Peyer's patch (tissue), 4 donors: Measurements from ENCODE around the gene IPMK. TPM values are rescaled to one million over a fixed set of nuclear protein-coding genes. Genes with fewer than 3 reads are reported as not detected.
A peak's percentile ranks its signal among the peaks of the same experiment; 100 is the strongest.

ENCODE experiments used
- DNase-seq, 3 donors: peaks; one replicate each; pipeline ENCODE4 v3.0.0-alpha.2; 2017 to 2019
- H3K27ac ChIP-seq, 4 donors: fragments of 200-600 bp; sonication (generic); one replicate each; pipeline ENCODE4 v1.5.1; 2016 to 2019
- H3K27me3 ChIP-seq, 2 donors: fragments of 200-600 bp; sonication (generic); one replicate each; pipeline ENCODE4 v1.5.1; 2019
- H3K36me3 ChIP-seq, 3 donors: fragments of 200-600 bp; sonication (generic); one replicate each; pipeline ENCODE4 v1.5.1; 2016 to 2019
- H3K4me1 ChIP-seq, 4 donors: fragments of 200-600 bp; sonication (generic); one replicate each; pipeline ENCODE4 v1.5.1; 2016 to 2019
- H3K4me3 ChIP-seq, 4 donors: fragments of 200-600 bp; sonication (generic); 1 replicate in 3 of 4; 2 replicates in 1 of 4; pipeline ENCODE4 v1.5.1; 2016 to 2019; ENCODE audit warnings: mild to moderate bottlenecking in 1 of 4
- H3K9me3 ChIP-seq, 4 donors: fragments of 200-600 bp; sonication (generic); one replicate each; pipeline ENCODE4 v1.5.1; 2016 to 2019; ENCODE audit warnings: mild to moderate bottlenecking in 1 of 4
- CTCF ChIP-seq, 6 experiments: fragments of 450-650 bp in 4 of 6; fragments of 200-600 bp in 2 of 6; sonication (generic) in 1 of 6; IDR thresholded peaks; one replicate each; pipeline ENCODE4 v1.5.1; 2017 to 2019; ENCODE audit warnings: antibody characterized with exemption in 6 of 6, mild to moderate bottlenecking in 3 of 6, moderate library complexity in 1 of 6
- POLR2A ChIP-seq, 2 donors: fragments of 450-650 bp; IDR thresholded peaks; one replicate each; pipeline ENCODE4 v1.5.1; 2017; ENCODE audit warnings: antibody characterized with exemption in 2 of 2, mild to moderate bottlenecking in 2 of 2, moderate library complexity in 2 of 2
- total RNA-seq, 4 donors: library from RNA; depleted of rRNA; stranded (reverse); fragments of >200 nt; gene quantifications; one replicate each; pipeline ENCODE4 v1.1.0, GENCODE V29; 2016

Gene IPMK
- total RNA-seq, 4 donors from 2014 or later: 10.7 to 40.3 (median 19.0) TPM

- no peak for DNase-seq
- peaks cover 0 to 24% (median 2%) of the 10 kb centered on the region in 4 donors for H3K4me1 ChIP-seq
- H3K4me3 ChIP-seq: no peak overlapping the region
- H3K9me3 ChIP-seq: no peaks in the 10 kb centered on the region
- H3K27me3 ChIP-seq: no peaks in the 10 kb centered on the region
- TF ChIP-seq CTCF (IDR thresholded peaks at IDR 0.05) (no peak), POLR2A (IDR thresholded peaks at IDR 0.05) (no peak)
- peaks cover 0 to 24% (median 0%) of the 10 kb centered on the region in 3 donors for H3K36me3 ChIP-seq
- H3K27ac ChIP-seq: no peak overlapping the region
Observed at GRCh38 chr10:58278274-58278961, 10.7 kb upstream of the IPMK start.

DNA sequence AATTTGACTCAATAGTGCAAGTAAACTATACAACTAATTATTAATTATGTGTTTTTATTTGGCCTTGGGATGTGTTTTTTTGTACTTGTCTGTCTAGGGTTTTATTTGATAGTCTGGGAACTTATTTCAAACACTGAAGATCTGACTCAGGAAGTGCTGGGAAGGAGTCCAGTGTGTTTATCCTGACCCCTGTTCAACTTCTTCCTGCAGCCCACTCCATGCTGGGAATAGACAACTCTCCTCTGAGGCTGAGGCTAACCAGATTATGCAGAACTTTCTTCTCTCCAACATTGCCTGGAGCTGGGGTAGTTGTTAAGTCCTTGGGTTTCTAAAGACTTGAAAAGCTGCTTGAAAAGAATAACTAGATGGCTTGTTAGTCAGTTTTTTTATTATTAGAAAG, 8.2 kb upstream of the IPMK start:
- H3K4me3 ChIP-seq: peak overlapping the region in 1 of 4 donors; percentile 27
- no peaks in the 10 kb centered on the region for H3K27me3 ChIP-seq
- H3K36me3 ChIP-seq: peaks cover 0 to 24% (median 0%) of the 10 kb centered on the region in 3 donors
- peaks cover 0 to 24% (median 2%) of the 10 kb centered on the region in 4 donors for H3K4me1 ChIP-seq
- H3K27ac ChIP-seq: peak overlapping the region in 2 of 4 donors; percentile 51 to 74
- H3K9me3 ChIP-seq: no peaks in the 10 kb centered on the region
- DNase-seq: no peak
- TF ChIP-seq POLR2A (IDR thresholded peaks at IDR 0.05) (no peak), CTCF (IDR thresholded peaks at IDR 0.05) (no peak)

GRCh38 chr10:58275261-58275660, 7.6 kb upstream of the IPMK start:
- Histone ChIP-seq H3K27me3 (no peaks in the 10 kb centered on the region), H3K27ac (peak overlapping the region in 2 of 4 donors; percentile 51 to 74), H3K36me3 (peaks cover 0 to 24% (median 0%) of the 10 kb centered on the region in 3 donors), H3K4me3 (peak overlapping the region in 2 of 4 donors; percentile 27 to 37), H3K9me3 (no peaks in the 10 kb centered on the region), H3K4me1 (peaks cover 0 to 24% (median 2%) of the 10 kb centered on the region in 4 donors)
- DNase-seq: no peak
- no peak for TF ChIP-seq POLR2A (IDR thresholded peaks at IDR 0.05)

DNA sequence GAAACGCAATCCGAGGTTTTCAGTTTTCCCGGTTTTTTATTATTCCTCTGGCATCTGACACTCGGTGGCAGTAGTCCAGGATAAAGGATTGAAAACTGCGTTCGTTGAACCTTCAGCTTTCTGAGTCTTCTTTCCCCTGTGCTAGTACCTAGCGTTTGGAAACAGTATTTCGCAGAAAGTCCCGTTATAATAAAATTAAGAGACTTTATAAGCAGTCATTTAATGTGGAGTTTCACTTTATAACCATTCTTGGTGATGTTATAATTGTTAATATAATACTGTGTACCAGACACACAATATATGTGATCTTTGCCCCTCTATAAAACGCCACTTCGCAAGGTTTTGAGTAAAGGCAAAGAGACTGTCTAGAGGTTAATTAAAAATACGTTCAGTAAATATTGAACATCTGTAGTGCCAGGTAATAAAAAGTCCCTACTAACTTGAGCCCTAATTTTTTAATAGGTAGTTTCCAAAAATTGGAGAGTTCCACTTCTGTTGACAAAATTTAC, 2.1 kb upstream of the IPMK start:
- Histone ChIP-seq H3K9me3 (no peaks in the 10 kb centered on the region), H3K4me1 (peaks cover 0 to 26% (median 6%) of the 10 kb centered on the region in 4 donors), H3K27ac (peak overlapping the region; percentile 97 to 98 (median 98)), H3K4me3 (peak overlapping the region; percentile 73 to 90 (median 84)), H3K36me3 (no peaks in the 10 kb centered on the region), H3K27me3 (no peaks in the 10 kb centered on the region)
- no peak for DNase-seq
- TF ChIP-seq CTCF (IDR thresholded peaks at IDR 0.05) (peak in 1 of 6 experiments; percentile 6), POLR2A (IDR thresholded peaks at IDR 0.05) (no peak)

DNA sequence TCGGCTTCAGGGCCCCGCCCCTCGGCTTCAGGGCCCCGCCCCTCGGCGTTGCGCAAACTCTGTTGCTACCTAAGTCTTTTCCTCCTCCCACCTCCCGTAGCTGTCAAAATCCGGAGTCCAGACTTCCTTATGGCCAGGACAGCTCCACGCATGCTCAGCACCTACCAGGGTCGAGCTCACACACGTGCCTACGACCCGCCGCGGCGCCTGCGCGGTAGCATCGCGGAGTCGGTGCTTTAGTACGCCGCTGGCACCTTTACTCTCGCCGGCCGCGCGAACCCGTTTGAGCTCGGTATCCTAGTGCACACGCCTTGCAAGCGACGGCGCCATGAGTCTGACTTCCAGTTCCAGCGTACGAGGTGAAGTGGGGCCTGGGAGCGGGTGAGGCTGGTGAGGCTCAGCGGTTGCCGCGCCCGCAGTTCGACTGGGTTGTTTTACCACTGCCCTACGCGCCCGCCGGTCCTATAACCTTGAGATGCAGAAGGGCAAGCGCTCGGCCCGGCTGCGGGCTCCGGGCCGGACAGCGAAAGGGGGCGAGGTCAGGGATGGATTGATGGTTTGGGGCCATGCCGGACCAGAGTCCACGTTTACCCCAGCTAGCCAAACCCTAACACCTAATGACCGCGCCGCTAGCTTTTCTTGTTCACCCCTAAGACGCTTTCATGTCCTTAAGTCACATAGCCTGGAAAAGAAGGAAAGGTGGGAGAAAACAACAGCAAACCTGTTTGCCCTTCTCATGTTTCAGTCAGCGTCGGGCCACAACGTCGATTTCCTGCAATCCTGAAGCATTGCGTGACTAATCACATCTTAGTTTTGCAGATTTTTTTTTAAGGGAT, 1.5 kb upstream of the IPMK start, which contains the start of gene CISD1:
Gene CISD1, plus strand, starts transcription at position 217 of the 836 bp plus-strand sequence. Its CDS starts 112 bp downstream, at position 329.
- peak; percentile 56 to 77 for TF ChIP-seq POLR2A (IDR thresholded peaks at IDR 0.05)
- peak in 1 of 6 experiments; percentile 14 for TF ChIP-seq CTCF (IDR thresholded peaks at IDR 0.05)
- Histone ChIP-seq H3K27ac (peak within 1 kb of the TSS; percentile 97 to 98 (median 98)), H3K4me3 (peak within 1 kb of the TSS; percentile 73 to 90 (median 84)), H3K4me1 (peaks cover 0 to 22% (median 4%) of the 10 kb centered on the region in 4 donors), H3K27me3 (no peaks in the 10 kb centered on the region), H3K9me3 (no peaks in the 10 kb centered on the region), H3K36me3 (no peaks in the 10 kb centered on the region)
- peak; percentile 94 to 99 (median 96) for DNase-seq
